GM18870 (cell line): ENCODE measurements around the gene CPNE4.

Experiments
- ATAC-seq: cut with Tn5 transposase; IDR thresholded peaks from one replicate; pipeline ENCODE4 v1.9.1; 2021; ENCODE audit warnings: moderate library complexity; ENCODE audit not compliant: unreplicated experiment

CPNE4 gene

GRCh38 chr3:131705558-131706051, 329.2 kb downstream of the CPNE4 start:
- peak; percentile 86 for ATAC-seq

- ATAC-seq: no peak
These were observed 329.7 kb downstream of the CPNE4 start for GRCh38 chr3:131705099-131705498.

DNA sequence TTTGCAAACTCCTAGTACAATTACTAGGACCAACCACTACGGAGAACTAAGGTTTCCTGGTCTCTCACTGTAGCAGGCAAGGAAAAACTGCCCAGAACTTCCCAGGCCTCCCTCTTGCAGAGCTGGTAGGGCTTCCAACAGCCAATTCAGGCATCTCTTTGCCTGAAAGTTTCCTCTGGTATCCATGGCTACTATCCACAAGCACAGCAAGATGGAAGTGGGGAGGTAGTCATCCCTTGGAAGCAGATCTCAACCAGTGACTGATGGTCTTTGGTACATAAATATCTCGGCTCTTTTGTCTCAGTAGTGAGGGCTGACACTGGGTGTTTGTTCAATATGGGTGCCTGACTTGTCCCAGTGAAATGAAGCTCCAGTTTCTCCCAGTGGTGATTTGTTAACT, 330.7 kb downstream of the CPNE4 start:
- no peak for ATAC-seq

DNA sequence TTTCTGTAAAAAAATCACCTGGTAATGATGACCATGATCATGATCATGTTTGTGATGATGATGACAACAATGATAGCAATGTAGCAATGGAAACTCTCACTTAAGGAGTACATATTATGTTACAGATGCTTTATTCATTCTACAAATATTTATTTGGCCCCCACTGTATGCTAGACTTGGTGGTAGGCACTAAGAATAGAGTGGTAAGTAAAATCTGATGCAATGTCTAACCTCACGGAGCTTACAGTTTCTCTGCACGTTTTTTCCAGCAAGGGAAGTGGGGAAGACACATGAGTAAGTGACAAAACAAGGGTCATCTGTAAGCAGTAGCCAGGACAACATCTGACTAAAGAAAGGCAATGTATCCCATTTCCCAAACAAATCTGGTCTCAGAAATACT, 332.7 kb downstream of the CPNE4 start:
- ATAC-seq: no peak

- no peak for ATAC-seq
These were observed 333.6 kb downstream of the CPNE4 start for GRCh38 chr3:131701153-131701770.

DNA sequence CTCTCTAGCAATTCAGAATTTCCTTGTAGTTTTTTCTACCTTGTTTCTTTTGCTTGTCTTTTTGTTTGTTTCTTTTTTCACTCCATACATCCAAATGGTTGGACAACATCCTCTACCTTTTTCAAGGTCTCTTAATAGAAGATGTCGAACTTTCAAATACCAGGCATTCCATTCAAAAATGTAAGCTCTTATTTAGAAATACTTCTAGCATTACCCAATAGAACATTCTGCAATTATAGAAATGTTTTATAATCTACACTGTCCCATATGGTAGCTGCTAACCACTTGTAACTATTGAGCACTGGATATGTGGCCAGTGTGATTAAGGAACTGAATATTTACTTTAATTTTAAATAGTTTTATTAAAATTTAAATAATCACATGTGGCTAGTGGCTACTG, 335.8 kb downstream of the CPNE4 start:
- ATAC-seq: no peak

- ATAC-seq: no peak
These were observed 340.4 kb downstream of the CPNE4 start for GRCh38 chr3:131694376-131694775.

DNA sequence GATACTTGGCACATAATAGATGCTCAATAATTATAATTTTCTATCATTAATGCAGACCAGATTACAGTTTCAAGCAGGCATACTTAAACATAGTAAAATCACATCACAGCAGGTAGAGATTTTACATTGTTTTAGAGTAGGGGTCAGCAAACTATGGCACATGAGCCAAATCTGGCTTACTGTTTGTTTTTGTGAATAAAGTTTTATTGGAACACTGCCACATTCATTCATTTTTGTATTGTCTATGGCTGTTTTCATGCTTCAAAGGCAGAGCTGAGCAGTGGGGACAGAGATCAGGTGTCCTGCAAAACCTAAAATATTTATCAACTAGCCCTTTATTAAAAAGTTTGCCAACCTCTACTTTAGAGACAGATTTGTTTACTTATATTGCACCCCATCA, 342.5 kb downstream of the CPNE4 start:
- no peak for ATAC-seq

- peak; percentile 63 for ATAC-seq
These were observed 344.0 kb downstream of the CPNE4 start for GRCh38 chr3:131690800-131691199.

DNA sequence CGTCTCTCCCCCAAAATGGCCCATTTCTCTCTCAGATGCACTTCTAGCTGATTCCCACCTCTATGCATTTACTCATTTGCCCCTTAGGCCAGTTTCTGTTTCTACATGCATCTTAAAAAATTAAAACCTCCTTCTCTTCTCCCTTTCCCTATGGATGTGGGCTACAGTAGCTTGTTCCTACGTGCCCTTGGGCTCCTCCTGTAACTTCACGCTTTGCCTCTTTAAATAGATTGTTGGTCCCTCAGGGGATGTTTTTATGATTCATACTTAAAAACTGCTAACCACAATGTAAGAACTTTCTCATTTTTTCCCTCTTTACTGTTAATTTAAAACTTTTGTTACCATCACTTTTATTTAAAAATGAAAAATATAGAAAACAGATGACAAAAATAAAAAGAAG, 346.4 kb downstream of the CPNE4 start:
- peak; percentile 35 for ATAC-seq

DNA sequence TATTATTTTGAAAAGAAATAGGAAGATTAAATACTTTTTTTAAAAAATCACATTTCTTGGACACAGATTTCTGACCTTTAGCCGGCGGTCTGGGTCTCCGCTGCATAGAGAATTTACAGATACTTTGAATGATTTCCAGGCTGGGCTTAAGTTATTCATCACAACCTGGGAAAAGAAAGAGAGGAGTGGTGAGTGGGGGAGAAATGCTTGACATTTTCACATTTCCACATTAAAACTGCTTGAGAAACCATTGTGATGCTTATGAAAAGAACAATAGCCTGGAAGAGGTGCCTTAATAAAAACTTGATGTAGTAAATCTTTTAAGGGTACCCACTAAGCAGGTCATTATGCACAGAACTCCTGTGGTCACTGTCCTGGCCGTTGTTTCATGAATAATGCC, 365.2 kb downstream of the CPNE4 start:
- no peak for ATAC-seq

DNA sequence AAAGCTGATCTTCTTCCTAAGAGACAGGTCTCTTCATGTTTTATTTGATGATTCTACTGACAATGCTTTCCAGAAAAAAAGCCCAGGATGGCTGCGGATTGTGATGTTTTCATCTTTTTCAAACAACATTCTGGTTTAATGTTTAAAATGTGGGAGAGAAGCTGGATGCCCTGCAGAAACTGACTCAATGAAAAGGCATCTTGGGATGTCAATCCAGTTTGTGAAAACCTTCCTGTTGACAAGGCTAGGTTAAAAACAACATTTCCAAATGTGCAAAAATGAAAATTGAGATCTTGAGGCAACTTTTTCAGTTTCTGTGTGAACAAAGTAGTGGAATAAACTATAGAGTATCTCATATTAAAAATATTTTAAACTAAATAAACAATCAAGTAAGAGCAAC, 376.0 kb downstream of the CPNE4 start:
- ATAC-seq: no peak

DNA sequence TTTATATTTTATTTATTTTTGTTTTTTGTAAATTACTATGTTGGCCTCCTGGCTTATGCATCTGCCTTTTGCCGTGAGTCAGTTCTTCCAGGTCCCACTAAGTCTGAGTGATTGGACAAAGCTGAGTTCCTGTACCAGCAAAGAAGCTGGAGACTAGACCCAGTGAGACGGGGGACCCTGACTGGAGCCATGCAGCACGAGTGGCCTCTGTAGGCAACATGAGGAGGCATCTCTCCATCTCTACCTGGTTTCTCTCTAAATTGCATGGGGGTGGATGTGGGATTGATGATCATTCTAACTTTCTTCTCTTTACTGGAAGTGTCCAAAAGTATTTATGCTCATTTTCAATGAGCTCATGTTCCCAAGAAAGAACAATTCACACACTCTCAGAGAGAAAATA, 376.7 kb downstream of the CPNE4 start:
- ATAC-seq: no peak

DNA sequence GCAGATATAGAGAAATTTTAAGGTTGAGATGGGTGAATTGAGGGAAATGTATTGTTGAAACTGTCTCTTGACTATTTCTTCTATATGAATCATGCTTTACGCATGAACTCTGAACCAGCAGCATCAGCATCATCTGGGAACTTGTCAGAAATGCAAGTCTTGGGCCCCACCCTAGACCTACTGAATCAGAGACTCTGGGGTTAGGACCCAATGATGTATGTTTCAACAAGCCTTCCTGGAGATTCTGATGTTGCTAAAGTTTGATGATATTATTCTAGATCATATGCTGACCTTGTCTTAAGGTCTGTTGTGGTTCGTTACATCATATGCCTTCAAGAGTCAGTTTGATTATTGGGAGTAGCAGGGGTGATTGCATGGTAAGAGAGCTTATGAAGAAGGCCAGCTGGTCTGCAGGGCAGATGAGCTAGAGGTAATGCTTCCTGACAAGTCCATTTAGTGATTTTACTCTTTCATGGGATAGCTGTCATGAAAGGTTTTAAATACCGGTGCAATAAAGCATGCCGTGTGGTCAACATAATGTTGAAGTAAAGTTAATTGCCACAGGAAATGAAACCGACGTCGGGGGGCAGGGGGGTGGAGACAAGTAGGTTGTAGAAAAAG, 379.6 kb downstream of the CPNE4 start:
- ATAC-seq: no peak

DNA sequence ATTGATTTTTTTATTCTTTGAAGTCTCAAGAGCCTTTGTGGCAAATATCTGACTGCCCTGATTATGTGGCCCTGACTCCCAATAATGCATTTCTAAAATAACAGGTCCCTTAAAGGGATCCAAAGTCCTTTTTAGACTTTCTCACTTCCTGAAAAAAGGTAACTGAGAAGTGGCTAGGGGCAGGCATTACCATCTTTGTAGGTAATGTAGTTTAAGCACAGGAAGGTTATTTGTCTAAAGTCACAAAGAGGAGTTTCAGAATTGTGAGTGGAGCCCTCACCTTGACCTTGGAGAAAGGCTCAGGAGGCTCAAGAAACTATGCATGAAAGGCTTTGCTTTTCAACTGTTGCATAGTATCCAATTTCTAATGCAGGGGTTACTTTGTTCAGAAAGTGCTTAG, 389.2 kb downstream of the CPNE4 start:
- no peak for ATAC-seq

GRCh38 chr3:131636266-131636775, 398.5 kb downstream of the CPNE4 start:
- ATAC-seq: no peak

GRCh38 chr3:131630807-131631206, 404.0 kb downstream of the CPNE4 start:
- ATAC-seq: no peak

DNA sequence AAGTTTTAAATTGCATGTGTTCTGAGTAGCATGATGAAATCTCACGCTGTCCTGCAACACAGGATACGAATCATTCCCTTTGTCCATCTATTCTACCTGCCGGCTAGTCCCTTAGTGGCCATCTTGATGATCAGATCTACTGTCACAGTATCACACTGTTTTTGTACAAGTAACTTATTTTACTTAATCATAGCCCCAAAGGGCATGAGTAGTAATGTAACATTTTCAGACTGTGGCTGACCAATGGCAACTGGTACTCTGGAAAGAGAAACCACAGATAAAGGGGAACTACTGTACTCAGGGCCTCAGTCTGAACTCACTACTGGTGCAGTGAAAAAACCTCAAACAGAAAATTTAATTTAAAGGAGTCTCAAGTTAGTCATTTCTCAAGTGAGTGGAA, 404.7 kb downstream of the CPNE4 start:
- peak; percentile 100 for ATAC-seq

- no peak for ATAC-seq
These were observed 411.4 kb downstream of the CPNE4 start for GRCh38 chr3:131623431-131623830.

- ATAC-seq: no peak
These were observed 412.1 kb downstream of the CPNE4 start for GRCh38 chr3:131622726-131623125.

- no peak for ATAC-seq
These were observed 413.8 kb downstream of the CPNE4 start for GRCh38 chr3:131620977-131621376.

DNA sequence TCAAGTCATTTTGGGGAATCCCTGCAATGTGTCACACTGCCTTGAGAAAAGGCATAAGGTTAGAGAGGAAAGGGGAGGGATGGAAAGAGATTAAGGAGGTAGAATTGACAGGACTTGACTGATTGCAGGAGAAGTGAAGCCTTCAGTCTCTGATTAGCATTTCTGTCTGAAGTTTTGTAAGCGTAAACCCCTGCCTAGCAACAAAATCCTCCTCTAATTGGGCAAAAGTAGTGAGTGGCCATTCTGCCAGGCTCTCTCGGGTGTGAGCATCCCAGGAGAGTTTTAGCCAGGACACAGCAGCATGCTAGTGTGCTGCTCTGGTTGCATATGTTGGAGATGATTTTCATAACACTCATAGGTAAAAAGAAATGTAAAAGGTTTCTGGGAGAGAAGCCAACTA, 415.0 kb downstream of the CPNE4 start:
- ATAC-seq: no peak

DNA sequence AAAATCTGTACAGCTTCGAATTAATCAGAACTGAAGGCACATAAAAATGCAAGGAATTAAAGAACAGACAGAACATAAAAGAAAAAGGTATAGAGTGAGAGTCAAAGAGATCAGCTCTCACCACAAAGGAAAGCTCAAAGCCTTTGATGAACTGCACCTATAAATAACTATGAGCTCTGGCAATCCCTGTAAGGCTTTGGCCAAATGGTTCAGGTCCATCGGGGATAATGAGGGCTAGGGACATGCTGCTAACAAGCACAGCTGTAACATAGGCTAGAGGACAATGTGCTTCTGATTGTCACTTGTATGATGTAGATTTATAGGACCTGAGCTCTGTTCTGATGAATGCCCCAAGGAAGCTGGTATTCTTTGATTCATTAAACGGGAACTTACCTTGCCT, 418.1 kb downstream of the CPNE4 start:
- ATAC-seq: no peak
